Skin of body (tissue), 3 donors: Measurements from ENCODE around the gene BOLA2B. TPM values are rescaled to one million over a fixed set of nuclear protein-coding genes. Genes with fewer than 3 reads are reported as not detected.

Experiments
- DNase-seq: peaks from one replicate; lab custom pipeline; 2025; lab: John Stamatoyannopoulos, UW
- small RNA-seq: library from RNA; depleted of rRNA; stranded (forward); fragments of <200 nt; gene quantifications from one replicate; pipeline ENCODE3, GENCODE V24; 2014; ENCODE audit warnings: low replicate concordance
- total RNA-seq: library from RNA; depleted of rRNA; stranded (reverse); fragments of >200 nt; gene quantifications from one replicate; pipeline ENCODE4 v1.2.3, GENCODE V29; 2014

The BOLA2B gene
- total RNA-seq, 1 donor from 2014 or later: 6.1 TPM

GRCh38 chr16:30143347-30143702, 50.1 kb downstream of the BOLA2B start:
- DNase-seq: no peak

Small RNA genes lying within 50 kb of the gene (small RNA-seq; reads per million reads assigned to genes)
- not detected for gene AC106782.4

Other genes starting within 250 kb of the BOLA2B start
- 30.3 TPM for gene TMEM219, start 231.6 kb downstream of the BOLA2B start, total RNA-seq
- 24.5 TPM for gene TAOK2, start 219.8 kb downstream of the BOLA2B start, total RNA-seq
- gene HIRIP3, start 198.0 kb downstream of the BOLA2B start, total RNA-seq: 11.4 TPM
- 22.3 TPM for gene INO80E, start 197.4 kb downstream of the BOLA2B start, total RNA-seq
- 1.5 TPM for gene DOC2A, start 182.6 kb downstream of the BOLA2B start, total RNA-seq
- gene C16orf92, start 170.5 kb downstream of the BOLA2B start, total RNA-seq: not detected
- not detected for gene TLCD3B, start 162.4 kb downstream of the BOLA2B start, total RNA-seq
- gene ALDOA, start 127.9 kb downstream of the BOLA2B start, total RNA-seq: 345 TPM
- gene PPP4C, start 117.7 kb downstream of the BOLA2B start, total RNA-seq: 53.1 TPM
- 0.20 TPM for gene TBX6, start 101.7 kb downstream of the BOLA2B start, total RNA-seq
- gene YPEL3, start 97.5 kb downstream of the BOLA2B start, total RNA-seq: 22.4 TPM
- gene GDPD3, start 80.1 kb downstream of the BOLA2B start, total RNA-seq: 4.6 TPM
- gene MAPK3, start 70.4 kb downstream of the BOLA2B start, total RNA-seq: 13.3 TPM
- 16.0 TPM for gene CORO1A, start 10.1 kb downstream of the BOLA2B start, total RNA-seq
- 7.3 TPM for gene SLX1A, start 209 bp upstream of the BOLA2B start, total RNA-seq
- 3.1 TPM for gene SULT1A3, start 5.6 kb upstream of the BOLA2B start, total RNA-seq
- gene NPIPB13, start 54.8 kb upstream of the BOLA2B start, total RNA-seq: 1.6 TPM
- gene CD2BP2, start 161.6 kb upstream of the BOLA2B start, total RNA-seq: 17.0 TPM
- 24.7 TPM for gene TBC1D10B, start 176.8 kb upstream of the BOLA2B start, total RNA-seq
- 921 TPM for gene MYL11, start 181.1 kb upstream of the BOLA2B start, total RNA-seq
- gene SEPTIN1, start 188.9 kb upstream of the BOLA2B start, total RNA-seq: 0.69 TPM
- gene ZNF48, start 201.8 kb upstream of the BOLA2B start, total RNA-seq: 3.8 TPM
- 4.7 TPM for gene ZNF771, start 213.9 kb upstream of the BOLA2B start, total RNA-seq
- 14.3 TPM for gene DCTPP1, start 236.4 kb upstream of the BOLA2B start, total RNA-seq